Loucy (cell line): ENCODE data around the gene TTC27.

Experiments used
- H2AFZ ChIP-seq: fragments of 200-600 bp; sonication (generic); 2 replicates; pipeline ENCODE4 v1.6.0; 2016; ENCODE audit warnings: antibody characterized with exemption, mild to moderate bottlenecking, low read length, moderate library complexity
- H3F3A ChIP-seq: fragments of 200-600 bp; 2 replicates; pipeline ENCODE4 v1.6.0; 2016; ENCODE audit warnings: antibody characterized with exemption, low read depth, mild to moderate bottlenecking
- H3K27me3 ChIP-seq: fragments of 200-600 bp; sonication (generic); 2 replicates; pipeline ENCODE4 v1.6.1; 2014; ENCODE audit warnings: low read length, mild to moderate bottlenecking; ENCODE audit not compliant: insufficient read depth, poor library complexity, severe bottlenecking
- H3K36me3 ChIP-seq: fragments of 200-600 bp; sonication (generic); 2 replicates; pipeline ENCODE4 v1.6.1; 2016; ENCODE audit warnings: low read length; ENCODE audit not compliant: insufficient read depth
- H3K4me1 ChIP-seq: fragments of 200-600 bp; sonication (generic); 2 replicates; pipeline ENCODE4 v1.5.1; 2014; ENCODE audit warnings: low read length, mild to moderate bottlenecking; ENCODE audit not compliant: insufficient read depth, poor library complexity, severe bottlenecking
- H3K4me2 ChIP-seq: fragments of 200-600 bp; sonication (generic); 2 replicates; pipeline ENCODE4 v1.6.0; 2014; ENCODE audit warnings: antibody characterized with exemption, low read length, low read depth, mild to moderate bottlenecking; ENCODE audit not compliant: poor library complexity, severe bottlenecking
- H3K4me3 ChIP-seq: fragments of 200-600 bp; sonication (generic); 2 replicates; pipeline ENCODE4 v1.5.1; 2014; ENCODE audit warnings: low read length, mild to moderate bottlenecking, mixed read lengths; ENCODE audit not compliant: poor library complexity, severe bottlenecking
- H3K79me2 ChIP-seq: fragments of 200-600 bp; sonication (generic); 2 replicates; pipeline ENCODE4 v1.6.1; 2014; ENCODE audit warnings: low read length; ENCODE audit not compliant: insufficient read depth
- H3K9ac ChIP-seq: fragments of 200-600 bp; sonication (generic); 2 replicates; pipeline ENCODE4 v1.6.0; 2014; ENCODE audit warnings: mild to moderate bottlenecking, low read depth, low read length, moderate library complexity; ENCODE audit not compliant: poor library complexity, severe bottlenecking
- H3K9me2 ChIP-seq: fragments of 200-600 bp; sonication (generic); replicated peaks from 2 replicates; pipeline ENCODE4 v1.6.1; 2016; ENCODE audit warnings: low read depth, low read length, mixed read lengths
- H3K9me3 ChIP-seq: fragments of 200-600 bp; sonication (generic); 2 replicates; pipeline ENCODE4 v1.6.1; 2014; ENCODE audit warnings: mild to moderate bottlenecking, antibody characterized with exemption, low read length, low read depth; ENCODE audit not compliant: insufficient read depth
- H4K20me1 ChIP-seq: fragments of 200-600 bp; sonication (generic); 2 replicates; pipeline ENCODE4 v1.6.0; 2014; ENCODE audit warnings: antibody characterized with exemption, low read length, mild to moderate bottlenecking; ENCODE audit not compliant: insufficient read depth, poor library complexity, severe bottlenecking
- EZH2phosphoT487 ChIP-seq: fragments of 200-600 bp; IDR thresholded peaks from 2 replicates; pipeline ENCODE4 v1.6.1; 2018; ENCODE audit warnings: antibody characterized with exemption, mild to moderate bottlenecking, moderate library complexity, borderline replicate concordance
- TF ChIP-seq, protein P1 (sequence below): fragments of 200-600 bp; sonication (generic); conservative IDR thresholded peaks from 2 replicates; pipeline ENCODE4 v1.5.1; 2014; ENCODE audit warnings: mild to moderate bottlenecking, antibody characterized with exemption, low read length

The TTC27 gene

GRCh38 chr2:32711219-32711618 is 83.4 kb downstream of the TTC27 start:
- H3K4me3 ChIP-seq, result no peak overlapping the region

DNA sequence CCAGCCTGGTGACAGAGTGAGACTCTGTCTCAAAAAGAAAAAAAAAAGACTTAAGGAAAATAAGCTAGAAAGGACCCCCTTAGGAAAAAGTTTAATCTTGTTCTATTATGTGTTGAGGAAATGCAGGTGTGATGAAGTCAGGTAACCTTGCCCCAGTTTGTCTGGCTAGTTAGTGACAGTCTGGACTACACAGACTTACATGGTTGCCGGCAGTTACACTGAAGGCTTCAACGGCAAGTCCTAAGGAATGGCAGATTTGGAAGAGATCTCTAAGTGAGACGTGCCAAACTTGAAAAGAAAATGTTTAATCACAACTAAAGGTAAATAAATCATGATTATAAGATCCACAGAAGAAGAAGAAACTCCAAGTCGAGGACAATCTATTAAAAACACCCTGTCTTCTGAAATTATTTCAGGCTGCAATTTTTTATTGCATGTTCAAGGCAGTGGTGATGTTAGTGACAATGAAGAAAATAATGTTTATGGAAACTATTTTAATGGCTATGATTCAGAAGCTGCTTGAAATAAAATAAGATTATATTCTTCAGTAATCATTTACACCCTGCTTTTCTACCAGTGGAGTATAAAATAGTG is 84.2 kb downstream of the TTC27 start:
- Histone ChIP-seq H3F3A (no peaks in the 10 kb centered on the region), H3K4me1 (no peaks in the 10 kb centered on the region)
- TF ChIP-seq, protein P1, sequence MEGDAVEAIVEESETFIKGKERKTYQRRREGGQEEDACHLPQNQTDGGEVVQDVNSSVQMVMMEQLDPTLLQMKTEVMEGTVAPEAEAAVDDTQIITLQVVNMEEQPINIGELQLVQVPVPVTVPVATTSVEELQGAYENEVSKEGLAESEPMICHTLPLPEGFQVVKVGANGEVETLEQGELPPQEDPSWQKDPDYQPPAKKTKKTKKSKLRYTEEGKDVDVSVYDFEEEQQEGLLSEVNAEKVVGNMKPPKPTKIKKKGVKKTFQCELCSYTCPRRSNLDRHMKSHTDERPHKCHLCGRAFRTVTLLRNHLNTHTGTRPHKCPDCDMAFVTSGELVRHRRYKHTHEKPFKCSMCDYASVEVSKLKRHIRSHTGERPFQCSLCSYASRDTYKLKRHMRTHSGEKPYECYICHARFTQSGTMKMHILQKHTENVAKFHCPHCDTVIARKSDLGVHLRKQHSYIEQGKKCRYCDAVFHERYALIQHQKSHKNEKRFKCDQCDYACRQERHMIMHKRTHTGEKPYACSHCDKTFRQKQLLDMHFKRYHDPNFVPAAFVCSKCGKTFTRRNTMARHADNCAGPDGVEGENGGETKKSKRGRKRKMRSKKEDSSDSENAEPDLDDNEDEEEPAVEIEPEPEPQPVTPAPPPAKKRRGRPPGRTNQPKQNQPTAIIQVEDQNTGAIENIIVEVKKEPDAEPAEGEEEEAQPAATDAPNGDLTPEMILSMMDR, result no peak
- TF ChIP-seq EZH2phosphoT487, result no peak

More at GRCh38 chr2:32711219-32711618, 83.4 kb downstream of the TTC27 start:
- no peaks in the 10 kb centered on the region for H3F3A ChIP-seq
- H3K4me2 ChIP-seq, result no peak overlapping the region
- H3K4me1 ChIP-seq, result no peaks in the 10 kb centered on the region
- no peaks in the 10 kb centered on the region for H3K27me3 ChIP-seq
- TF ChIP-seq EZH2phosphoT487, result no peak
- TF ChIP-seq, protein P1, result no peak
- H3K36me3 ChIP-seq, result no peaks in the 10 kb centered on the region
- H3K9me2 ChIP-seq, result no peaks in the 10 kb centered on the region
- H3K9ac ChIP-seq, result no peak overlapping the region
- no peaks in the 10 kb centered on the region for H3K79me2 ChIP-seq
- H4K20me1 ChIP-seq, result no peaks in the 10 kb centered on the region
- no peak overlapping the region for H2AFZ ChIP-seq
- no peaks in the 10 kb centered on the region for H3K9me3 ChIP-seq

GRCh38 chr2:32712870-32713269 is 85.0 kb downstream of the TTC27 start:
- no peaks in the 10 kb centered on the region for H3K79me2 ChIP-seq
- no peaks in the 10 kb centered on the region for H3K4me1 ChIP-seq
- no peaks in the 10 kb centered on the region for H3F3A ChIP-seq

More for the DNA sequence above, 84.2 kb downstream of the TTC27 start:
- Histone ChIP-seq H2AFZ (no peak overlapping the region), H3K9me2 (no peaks in the 10 kb centered on the region), H4K20me1 (no peaks in the 10 kb centered on the region), H3K9me3 (no peaks in the 10 kb centered on the region), H3K36me3 (no peaks in the 10 kb centered on the region), H3K4me2 (no peak overlapping the region), H3K4me3 (no peak overlapping the region), H3K79me2 (no peaks in the 10 kb centered on the region), H3K27me3 (no peaks in the 10 kb centered on the region), H3K9ac (no peak overlapping the region)

More at GRCh38 chr2:32712870-32713269, 85.0 kb downstream of the TTC27 start:
- Histone ChIP-seq H3K9me3 (no peaks in the 10 kb centered on the region), H3K9ac (no peak overlapping the region), H3K4me2 (no peak overlapping the region), H2AFZ (no peak overlapping the region), H3K4me3 (no peak overlapping the region), H3K27me3 (no peaks in the 10 kb centered on the region), H3K9me2 (no peaks in the 10 kb centered on the region), H3K36me3 (no peaks in the 10 kb centered on the region), H4K20me1 (no peaks in the 10 kb centered on the region)
- TF ChIP-seq EZH2phosphoT487, result no peak
- TF ChIP-seq, protein P1, result no peak
